Germinal center (tissue), 1 donor: ENCODE results near the gene PCDHGB7.
"Not testable (repeated sequence)": the region's sequence is repeated elsewhere in the genome, so short reads cannot be mapped to it uniquely, and the experiment has no call there.

Source experiments
- DNase-seq: peaks from one replicate; pipeline ENCODE4 v3.0.0; 2012; ENCODE audit warnings: mixed read lengths, low spot score

PCDHGB7 gene

DNA sequence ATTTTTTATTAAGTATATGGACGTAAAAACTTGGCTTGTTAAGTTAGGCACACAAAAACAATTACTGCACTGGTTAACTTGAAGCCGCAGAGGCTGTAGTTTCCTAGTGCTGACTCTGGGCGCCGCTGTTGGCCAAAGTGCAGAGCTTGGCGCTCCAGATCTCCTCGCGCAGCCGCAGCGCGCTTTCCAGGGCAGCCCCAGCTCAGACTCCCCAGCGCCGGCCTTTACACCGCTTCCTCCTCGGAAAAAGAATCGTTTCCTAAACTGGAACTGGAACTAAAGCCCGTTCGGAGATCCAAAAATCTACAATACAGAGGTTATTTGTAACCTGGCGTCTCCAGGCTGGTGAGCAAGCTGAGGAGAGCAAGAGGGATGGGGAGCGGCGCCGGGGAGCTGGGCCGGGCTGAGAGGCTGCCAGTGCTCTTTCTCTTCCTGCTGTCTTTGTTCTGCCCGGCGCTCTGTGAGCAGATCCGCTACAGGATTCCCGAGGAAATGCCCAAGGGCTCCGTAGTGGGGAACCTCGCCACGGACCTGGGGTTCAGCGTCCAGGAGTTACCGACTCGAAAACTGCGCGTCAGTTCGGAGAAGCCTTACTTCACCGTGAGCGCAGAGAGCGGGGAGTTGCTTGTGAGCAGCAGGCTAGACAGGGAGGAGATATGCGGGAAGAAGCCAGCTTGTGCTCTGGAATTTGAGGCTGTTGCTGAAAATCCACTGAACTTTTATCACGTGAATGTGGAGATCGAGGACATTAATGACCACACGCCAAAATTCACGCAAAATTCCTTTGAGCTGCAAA, 19.5 kb upstream of the PCDHGB7 start, which contains the start of gene PCDHGB5:
Gene PCDHGB5, plus strand, starts transcription at position 192 of the 796 bp plus-strand sequence. Its CDS starts 181 bp downstream, at position 373.
- peak; percentile 50 for DNase-seq

DNA sequence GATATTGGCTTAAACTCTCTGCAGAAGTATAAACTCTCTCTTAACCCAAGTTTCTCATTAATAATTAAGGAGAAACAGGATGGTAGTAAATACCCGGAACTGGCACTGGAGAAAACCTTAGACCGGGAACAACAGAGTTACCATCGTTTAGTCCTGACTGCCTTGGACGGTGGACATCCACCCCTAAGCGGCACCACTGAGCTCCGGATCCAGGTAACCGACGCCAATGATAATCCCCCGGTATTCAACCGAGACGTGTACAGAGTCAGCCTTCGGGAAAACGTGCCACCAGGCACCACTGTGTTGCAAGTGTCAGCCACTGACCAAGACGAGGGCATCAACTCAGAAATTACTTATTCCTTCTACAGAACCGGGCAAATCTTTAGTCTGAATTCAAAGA, 18.9 kb upstream of the PCDHGB7 start:
- no peak for DNase-seq

DNA sequence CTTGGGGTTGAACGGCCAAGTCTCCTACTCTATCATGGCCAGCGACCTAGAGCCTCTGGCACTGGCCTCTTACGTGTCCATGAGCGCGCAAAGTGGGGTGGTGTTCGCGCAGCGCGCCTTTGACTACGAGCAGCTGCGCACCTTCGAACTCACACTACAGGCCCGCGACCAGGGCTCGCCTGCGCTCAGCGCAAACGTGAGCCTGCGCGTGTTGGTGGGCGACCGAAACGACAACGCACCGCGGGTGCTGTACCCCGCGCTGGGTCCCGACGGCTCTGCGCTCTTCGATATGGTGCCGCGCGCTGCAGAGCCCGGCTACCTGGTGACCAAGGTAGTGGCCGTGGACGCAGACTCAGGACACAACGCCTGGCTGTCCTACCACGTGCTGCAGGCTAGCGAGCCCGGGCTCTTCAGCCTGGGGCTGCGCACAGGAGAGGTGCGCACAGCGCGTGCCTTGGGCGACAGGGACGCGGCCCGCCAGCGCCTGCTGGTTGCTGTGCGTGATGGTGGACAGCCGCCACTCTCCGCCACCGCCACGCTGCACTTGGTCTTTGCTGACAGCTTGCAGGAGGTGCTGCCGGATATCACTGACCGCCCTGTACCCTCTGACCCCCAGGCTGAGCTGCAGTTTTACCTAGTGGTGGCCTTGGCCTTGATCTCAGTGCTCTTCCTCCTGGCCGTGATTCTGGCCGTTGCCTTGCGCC, 17.8 kb upstream of the PCDHGB7 start:
- DNase-seq, result no peak

DNA sequence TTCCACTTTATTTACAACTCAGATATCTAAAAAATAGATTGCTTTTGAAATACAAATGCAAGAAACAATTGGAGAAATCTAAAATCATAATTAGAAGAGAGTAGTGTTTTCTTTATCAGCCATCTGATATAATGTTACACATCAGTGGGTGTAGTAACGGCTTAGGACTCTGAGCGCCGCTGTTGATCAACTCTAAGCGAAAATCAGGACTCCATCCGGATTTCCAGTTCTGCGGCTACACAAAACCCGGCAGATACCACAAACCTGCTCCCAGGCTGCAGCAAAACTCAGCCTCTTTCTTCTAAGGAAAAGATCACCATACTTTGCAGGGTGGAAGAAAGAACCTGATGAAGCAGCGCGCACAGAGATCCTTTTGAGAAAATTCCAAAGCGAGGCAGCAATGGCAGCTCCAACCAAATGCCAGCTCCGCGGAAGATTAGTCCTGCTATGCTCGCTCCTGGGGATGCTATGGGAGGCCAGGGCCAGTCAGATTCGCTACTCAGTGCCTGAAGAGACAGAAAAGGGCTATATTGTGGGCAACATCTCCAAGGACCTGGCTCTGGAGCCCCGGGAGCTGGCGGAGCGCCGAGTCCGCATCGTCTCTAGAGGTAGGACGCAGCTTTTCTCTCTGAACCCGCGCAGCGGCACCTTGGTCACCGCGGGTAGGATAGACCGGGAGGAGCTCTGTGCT, 14.8 kb upstream of the PCDHGB7 start, which contains the start of gene PCDHGA9:
Gene PCDHGA9, plus strand, starts transcription at position 226 of the 691 bp plus-strand sequence. Its CDS starts 175 bp downstream, at position 401.
- DNase-seq, result peak; percentile 67

DNA sequence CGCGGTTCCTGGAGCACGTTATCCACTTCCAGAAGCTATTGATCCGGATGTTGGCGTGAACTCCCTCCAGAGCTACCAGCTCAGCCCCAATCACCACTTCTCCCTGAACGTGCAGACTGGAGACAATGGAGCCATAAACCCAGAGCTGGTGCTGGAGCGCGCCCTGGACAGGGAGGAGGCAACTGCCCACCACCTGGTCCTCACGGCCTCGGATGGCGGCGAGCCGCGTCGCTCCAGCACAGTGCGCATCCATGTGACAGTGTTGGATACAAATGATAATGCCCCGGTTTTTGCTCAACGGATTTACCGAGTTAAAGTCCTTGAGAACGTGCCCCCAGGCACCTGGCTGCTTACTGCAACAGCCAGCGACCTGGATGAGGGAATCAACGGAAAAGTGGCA, 14.1 kb upstream of the PCDHGB7 start:
- DNase-seq, result no peak

DNA sequence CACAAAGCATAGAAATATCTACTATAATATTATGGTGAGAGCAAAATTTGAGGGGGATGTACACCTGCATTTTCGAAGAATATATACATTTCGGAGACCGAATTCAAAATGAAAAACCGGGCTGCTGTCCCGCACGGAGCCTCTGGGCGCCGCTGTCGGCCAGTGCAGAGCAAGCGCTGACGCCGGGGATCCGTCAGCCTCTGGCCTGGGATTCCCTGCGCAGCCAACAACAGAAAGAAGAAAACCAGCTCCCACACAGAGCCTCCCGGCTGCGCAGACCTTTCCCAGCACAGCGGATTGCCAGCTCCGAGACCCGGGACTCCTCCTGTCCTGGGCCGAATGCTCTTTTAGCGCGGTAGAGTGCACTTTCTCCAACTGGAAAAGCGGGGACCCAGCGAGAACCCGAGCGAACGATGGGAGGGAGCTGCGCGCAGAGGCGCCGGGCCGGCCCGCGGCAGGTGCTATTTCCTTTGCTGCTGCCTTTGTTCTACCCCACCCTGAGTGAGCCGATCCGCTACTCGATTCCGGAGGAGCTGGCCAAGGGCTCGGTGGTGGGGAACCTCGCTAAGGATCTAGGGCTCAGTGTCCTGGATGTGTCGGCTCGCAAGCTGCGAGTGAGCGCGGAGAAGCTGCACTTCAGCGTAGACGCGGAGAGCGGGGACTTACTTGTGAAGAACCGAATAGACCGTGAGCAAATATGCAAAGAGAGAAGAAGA, 9.5 kb upstream of the PCDHGB7 start, which contains the start of gene PCDHGB6:
Gene PCDHGB6, plus strand, starts transcription at position 232 of the 716 bp plus-strand sequence. Its CDS starts 182 bp downstream, at position 414.
- DNase-seq, result peak; percentile 53

DNA sequence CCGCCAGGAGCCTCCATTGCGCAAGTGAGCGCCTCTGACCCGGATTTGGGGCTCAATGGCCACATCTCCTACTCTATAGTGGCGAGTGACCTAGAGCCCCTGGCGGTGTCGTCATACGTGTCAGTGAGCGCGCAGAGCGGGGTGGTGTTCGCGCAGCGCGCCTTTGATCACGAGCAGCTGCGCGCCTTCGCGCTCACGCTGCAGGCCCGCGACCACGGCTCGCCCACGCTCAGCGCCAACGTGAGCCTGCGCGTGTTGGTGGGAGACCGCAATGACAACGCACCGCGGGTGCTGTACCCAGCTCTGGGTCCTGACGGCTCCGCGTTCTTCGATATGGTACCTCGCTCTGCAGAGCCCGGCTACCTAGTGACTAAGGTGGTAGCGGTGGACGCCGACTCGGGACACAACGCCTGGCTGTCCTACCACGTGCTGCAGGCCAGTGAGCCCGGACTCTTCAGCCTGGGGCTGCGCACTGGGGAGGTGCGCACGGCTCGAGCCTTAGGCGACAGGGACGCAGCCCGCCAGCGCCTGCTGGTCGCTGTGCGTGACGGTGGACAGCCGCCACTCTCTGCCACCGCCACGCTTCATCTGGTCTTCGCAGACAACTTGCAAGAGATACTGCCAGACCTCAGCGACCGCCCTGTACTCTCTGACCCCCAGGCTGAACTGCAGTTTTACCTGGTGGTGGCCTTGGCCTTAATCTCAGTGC, 7.7 kb upstream of the PCDHGB7 start:
- DNase-seq, result no peak

DNA sequence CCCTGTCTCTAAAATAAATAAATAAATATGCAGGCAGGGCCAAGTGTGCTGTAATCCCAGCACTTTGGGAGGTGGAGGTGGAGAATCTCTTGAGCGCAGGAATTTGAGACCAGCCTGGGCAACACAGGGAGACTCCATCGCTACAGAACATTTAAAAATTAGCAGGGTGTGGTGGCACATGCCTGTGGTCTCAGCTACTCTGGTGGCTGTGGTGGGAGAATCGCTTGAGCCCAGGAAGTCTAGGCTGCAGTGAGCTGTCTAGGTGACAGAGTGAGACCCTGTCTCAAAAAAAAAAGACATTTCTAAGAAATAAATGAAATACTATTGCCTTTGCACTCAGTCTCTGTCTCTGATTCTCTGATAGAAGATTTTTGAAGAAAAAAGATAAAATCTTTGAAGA, 5.9 kb upstream of the PCDHGB7 start:
- no peak for DNase-seq

DNA sequence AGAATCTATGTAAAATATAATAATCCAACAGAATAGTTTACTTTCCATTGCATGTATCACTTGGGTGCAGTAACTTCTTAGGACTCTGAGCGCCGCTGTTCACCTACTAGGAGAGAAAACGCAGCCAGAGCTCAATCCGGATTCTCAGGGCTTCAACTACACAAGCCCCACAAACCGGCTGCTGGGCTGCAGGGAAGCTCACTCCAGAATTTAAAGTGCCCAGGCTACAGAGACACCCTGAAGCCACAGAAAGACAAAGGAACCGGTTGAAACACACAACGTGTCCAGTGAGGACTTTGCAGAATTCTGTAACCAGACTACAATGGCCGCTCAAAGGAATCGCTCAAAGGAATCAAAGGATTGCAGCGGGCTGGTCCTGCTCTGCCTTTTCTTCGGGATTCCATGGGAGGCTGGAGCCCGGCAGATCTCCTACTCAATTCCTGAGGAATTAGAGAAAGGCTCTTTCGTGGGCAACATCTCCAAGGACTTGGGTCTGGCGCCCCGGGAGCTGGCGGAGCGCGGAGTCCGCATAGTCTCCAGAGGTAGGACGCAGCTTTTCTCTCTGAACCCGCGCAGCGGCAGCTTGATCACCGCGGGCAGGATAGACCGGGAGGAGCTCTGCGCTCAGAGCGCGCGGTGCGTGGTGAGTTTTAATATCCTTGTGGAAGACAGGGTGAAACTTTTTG, 4.5 kb upstream of the PCDHGB7 start, which contains the start of gene PCDHGA10:
Gene PCDHGA10, plus strand, starts transcription at position 134 of the 686 bp plus-strand sequence. Its CDS starts 189 bp downstream, at position 323.
- DNase-seq, result peak; percentile 71

DNA sequence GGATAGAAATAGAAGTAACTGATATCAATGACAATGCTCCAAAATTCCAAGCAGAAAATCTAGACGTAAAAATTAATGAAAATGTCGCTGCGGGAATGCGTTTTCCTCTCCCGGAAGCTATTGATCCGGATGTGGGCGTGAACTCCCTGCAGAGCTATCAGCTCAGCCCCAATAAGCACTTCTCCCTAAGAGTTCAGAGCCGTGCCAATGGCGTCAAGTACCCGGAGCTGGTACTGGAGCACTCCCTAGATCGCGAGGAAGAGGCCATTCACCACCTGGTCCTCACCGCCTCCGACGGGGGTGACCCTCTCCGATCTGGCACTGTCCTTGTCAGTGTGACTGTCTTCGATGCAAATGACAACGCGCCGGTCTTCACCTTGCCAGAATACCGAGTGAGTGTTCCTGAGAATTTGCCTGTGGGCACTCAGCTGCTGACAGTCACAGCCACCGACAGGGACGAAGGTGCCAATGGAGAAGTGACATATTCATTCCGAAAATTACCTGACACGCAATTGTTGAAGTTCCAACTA, 3.9 kb upstream of the PCDHGB7 start:
- DNase-seq, result no peak

DNA sequence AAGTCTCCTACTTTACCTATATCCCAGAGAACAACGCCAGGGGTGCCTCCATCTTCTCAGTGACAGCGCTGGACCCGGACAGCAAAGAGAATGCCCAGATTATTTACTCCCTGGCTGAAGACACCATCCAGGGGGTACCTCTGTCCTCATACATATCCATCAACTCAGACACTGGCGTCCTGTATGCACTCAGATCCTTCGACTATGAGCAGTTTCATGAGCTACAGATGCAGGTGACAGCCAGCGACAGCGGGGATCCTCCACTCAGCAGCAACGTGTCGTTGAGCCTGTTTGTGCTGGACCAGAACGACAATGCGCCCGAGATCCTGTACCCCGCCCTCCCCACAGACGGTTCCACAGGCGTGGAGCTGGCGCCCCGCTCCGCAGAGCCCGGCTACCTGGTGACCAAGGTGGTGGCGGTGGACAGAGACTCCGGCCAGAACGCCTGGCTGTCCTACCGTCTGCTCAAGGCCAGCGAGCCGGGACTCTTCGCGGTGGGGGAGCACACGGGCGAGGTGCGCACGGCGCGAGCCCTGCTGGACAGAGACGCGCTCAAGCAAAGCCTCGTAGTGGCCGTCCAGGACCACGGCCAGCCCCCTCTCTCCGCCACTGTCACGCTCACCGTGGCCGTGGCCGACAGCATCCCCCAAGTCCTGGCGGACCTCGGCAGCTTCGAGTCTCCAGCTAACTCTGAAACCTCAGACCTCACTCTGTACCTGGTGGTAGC, 2.8 kb upstream of the PCDHGB7 start:
- DNase-seq, result not testable (repeated sequence)

DNA sequence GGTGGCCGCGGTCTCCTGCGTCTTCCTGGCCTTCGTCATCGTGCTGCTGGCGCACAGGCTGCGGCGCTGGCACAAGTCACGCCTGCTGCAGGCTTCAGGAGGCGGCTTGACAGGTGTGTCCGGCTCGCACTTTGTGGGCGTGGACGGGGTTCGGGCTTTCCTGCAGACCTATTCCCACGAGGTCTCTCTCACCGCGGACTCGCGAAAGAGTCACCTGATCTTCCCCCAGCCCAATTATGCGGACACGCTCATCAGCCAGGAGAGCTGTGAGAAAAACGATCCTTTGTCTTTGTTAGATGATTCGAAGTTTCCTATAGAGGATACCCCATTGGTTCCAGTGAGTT, 2.2 kb upstream of the PCDHGB7 start:
- not testable (repeated sequence) for DNase-seq

DNA sequence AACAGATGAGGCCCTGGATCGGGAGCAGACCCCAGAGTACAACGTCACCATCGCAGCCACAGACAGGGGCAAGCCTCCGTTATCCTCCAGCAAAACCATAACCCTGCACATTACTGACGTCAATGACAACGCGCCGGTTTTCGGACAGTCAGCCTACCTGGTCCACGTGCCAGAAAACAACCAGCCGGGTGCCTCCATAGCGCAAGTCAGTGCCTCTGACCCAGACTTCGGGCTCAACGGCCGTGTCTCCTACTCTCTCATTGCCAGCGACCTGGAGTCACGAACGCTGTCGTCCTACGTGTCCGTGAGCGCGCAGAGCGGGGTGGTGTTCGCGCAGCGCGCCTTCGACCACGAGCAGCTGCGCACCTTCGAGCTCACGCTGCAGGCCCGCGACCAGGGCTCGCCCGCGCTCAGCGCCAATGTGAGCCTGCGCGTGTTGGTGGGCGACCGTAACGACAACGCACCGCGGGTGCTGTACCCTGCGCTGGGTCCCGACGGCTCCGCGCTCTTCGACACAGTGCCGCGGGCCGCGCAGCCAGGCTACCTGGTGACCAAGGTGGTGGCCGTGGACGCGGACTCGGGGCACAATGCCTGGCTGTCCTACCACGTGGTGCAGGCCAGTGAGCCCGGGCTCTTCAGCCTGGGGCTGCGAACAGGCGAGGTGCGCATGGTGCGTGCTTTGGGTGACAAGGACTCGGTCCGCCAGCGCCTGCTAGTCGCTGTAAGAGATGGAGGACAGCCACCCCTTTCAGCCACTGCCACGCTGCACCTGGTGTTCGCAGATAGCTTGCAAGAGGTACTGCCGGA, 1.8 kb downstream of the PCDHGB7 start:
- no peak for DNase-seq

DNA sequence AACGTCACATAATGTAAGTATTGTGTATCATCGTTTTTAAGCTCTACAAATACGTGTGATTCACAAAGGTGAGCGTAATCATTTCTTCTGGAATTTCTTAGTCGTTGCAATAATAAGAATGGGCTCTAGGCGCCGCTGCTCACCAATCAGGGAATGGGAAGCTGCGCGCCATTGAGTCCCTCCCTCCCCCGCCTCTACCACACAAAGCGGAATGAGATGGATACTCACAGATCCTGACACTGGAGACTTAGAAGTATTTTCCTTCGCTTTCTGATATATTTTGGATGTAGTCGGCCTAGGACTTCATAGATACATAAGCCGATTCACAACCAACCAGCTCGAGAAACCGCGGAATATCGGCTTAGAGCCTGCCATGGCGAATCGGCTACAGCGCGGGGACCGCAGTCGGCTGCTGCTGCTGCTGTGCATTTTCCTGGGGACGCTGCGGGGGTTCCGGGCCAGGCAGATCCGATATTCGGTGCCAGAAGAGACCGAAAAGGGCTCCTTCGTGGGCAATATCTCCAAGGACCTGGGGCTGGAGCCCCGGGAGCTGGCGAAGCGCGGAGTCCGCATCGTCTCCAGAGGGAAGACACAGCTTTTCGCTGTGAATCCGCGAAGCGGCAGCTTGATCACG, 3.5 kb downstream of the PCDHGB7 start, which contains the start of gene PCDHGA11:
Gene PCDHGA11, plus strand, starts transcription at position 197 of the 634 bp plus-strand sequence. Its CDS starts 177 bp downstream, at position 374.
- DNase-seq, result peak; percentile 66

DNA sequence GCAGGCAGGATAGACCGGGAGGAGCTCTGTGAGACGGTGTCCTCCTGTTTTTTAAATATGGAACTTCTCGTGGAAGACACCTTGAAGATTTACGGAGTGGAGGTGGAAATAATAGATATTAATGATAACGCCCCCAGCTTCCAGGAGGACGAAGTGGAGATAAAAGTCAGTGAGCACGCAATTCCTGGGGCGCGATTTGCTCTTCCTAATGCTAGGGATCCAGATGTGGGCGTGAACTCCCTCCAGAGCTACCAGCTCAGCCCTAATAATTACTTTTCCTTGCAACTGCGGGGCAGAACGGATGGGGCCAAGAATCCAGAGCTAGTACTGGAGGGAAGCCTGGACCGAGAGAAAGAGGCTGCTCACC, 4.0 kb downstream of the PCDHGB7 start:
- no peak for DNase-seq

DNA sequence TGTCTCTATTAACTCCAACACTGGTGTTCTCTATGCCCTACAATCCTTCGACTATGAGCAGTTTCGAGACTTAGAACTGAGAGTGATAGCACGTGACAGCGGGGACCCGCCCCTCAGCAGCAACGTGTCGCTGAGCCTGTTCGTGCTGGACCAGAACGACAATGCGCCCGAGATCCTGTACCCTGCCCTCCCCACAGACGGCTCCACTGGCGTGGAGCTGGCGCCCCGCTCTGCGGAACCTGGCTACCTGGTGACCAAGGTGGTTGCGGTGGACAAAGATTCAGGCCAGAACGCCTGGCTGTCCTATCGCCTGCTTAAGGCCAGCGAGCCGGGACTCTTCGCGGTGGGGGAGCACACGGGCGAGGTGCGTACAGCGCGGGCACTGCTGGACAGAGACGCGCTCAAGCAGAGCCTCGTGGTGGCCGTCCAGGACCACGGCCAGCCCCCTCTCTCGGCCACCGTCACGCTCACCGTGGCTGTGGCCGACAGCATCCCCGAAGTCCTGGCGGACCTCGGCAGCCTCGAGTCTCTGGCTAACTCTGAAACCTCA, 5.3 kb downstream of the PCDHGB7 start:
- DNase-seq, result no peak

DNA sequence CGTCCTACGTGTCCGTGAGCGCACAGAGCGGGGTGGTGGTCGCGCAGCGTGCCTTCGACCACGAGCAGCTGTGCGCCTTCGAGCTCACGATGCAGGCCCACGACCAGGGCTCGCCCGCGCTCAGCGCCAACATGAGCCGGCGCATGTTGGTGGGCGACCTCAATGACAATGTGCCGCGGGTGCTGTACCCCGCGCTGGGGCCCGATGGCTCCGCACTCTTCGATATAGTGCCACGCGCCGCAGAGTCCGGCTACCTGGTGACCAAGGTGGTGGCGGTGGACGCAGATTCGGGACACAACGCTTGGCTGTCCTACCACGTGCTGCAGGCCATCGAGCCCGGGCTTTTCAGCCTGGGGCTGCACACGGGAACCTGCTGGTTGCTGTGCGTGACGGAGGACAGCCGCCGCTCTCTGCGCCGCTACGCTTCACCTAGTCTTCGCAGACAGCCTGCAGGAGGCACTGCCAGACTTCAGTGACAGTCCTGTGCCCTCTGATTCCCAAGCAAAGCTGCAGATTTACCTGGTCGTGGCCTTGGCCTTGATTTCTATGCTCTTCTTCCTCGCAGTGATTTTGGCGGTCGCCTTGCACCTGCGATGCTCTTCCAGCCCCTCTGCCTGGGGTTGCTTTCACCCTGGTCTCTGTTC, 10.4 kb downstream of the PCDHGB7 start:
- no peak for DNase-seq
